BLaER1 (cell line): ENCODE results near the gene ANKRD18A.
"Not testable (repeated sequence)": the region's sequence is repeated elsewhere in the genome, so short reads cannot be mapped to it uniquely, and the experiment has no call there.

ENCODE experiments used
- H3K27ac ChIP-seq: shearing (Covaris generic); formaldehyde crosslinking; 2 replicates; pipeline ENCODE4 v1.8.1; 2022
- H3K27me3 ChIP-seq: shearing (Covaris generic); formaldehyde crosslinking; 2 replicates; pipeline ENCODE4 v1.8.1; 2022
- H3K36me3 ChIP-seq: shearing (Covaris generic); formaldehyde crosslinking; 2 replicates; pipeline ENCODE4 v1.8.1; 2022
- H3K4me1 ChIP-seq: shearing (Covaris generic); formaldehyde crosslinking; 2 replicates; pipeline ENCODE4 v1.8.1; 2022
- H3K4me2 ChIP-seq: shearing (Covaris generic); formaldehyde crosslinking; 2 replicates; pipeline ENCODE4 v1.8.1; 2022
- H3K4me3 ChIP-seq: shearing (Covaris generic); formaldehyde crosslinking; 2 replicates; pipeline ENCODE4 v1.8.1; 2022
- H3K9ac ChIP-seq: shearing (Covaris generic); formaldehyde crosslinking; 2 replicates; pipeline ENCODE4 v1.8.1; 2022
- H3K9me3 ChIP-seq: shearing (Covaris generic); formaldehyde crosslinking; 2 replicates; pipeline ENCODE4 v1.8.1; 2022
- H4K20me1 ChIP-seq: shearing (Covaris generic); formaldehyde crosslinking; 2 replicates; pipeline ENCODE4 v1.8.1; 2022
- Cebpa-rat ChIP-seq: shearing (Covaris generic); IDR thresholded peaks from 2 replicates; pipeline ENCODE4 v1.8.1; 2022

The ANKRD18A gene

GRCh38 chr9:38565178-38565577 lies 55.2 kb downstream of the ANKRD18A start:
- H3K4me3 ChIP-seq, H3K27ac ChIP-seq, H3K36me3 ChIP-seq, H3K9ac ChIP-seq, H3K9me3 ChIP-seq, H3K4me2 ChIP-seq, H3K4me1 ChIP-seq, H4K20me1 ChIP-seq, H3K27me3 ChIP-seq: not testable (repeated sequence)

DNA sequence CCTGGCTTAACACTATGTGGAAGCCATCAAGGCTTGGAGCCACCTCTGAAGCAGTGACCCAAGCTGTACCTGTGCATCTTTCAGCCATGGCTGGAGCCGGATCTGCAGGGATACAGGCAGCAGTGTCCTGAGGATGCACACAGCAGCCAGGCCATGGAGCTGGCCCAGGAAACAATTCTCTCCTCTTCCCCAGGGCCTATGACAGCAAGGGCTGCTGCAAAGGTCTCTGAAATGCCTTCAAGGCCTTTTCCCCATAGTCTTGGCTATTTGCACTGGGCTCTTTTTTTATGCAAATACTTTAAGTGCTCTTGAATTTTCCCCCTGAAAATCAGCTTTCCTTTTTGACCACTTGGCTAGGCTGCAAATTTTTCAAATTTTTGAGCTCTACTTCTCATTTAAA lies 56.5 kb downstream of the ANKRD18A start:
- not testable (repeated sequence) for H3K4me3 ChIP-seq, H3K27me3 ChIP-seq, H3K9me3 ChIP-seq, H3K9ac ChIP-seq, H3K4me2 ChIP-seq, H3K36me3 ChIP-seq, H3K27ac ChIP-seq, H4K20me1 ChIP-seq, H3K4me1 ChIP-seq

DNA sequence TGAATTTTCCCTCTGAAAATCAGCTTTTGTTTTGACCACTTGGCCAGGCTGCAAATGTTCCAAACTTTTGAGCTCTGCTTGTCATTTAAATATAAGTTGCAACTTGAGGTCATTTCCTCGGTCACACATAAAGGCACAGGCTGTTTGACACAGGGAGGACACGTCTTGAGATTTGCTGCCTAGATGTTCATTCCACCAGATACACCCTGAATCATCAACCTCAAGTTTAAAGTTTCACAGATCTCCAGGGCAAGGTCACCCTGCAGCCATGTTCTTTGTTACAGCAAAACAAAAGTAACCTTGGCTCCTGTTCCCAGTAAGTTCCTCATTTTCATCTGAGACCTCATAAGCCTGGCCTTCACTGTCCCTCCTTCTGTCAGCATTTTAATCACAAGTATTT lies 59.3 kb downstream of the ANKRD18A start:
- H3K27ac ChIP-seq, H4K20me1 ChIP-seq: not testable (repeated sequence)

GRCh38 chr9:38559172-38559571 lies 61.2 kb downstream of the ANKRD18A start:
- not testable (repeated sequence) for H3K4me2 ChIP-seq, H3K4me3 ChIP-seq, H3K27me3 ChIP-seq, H3K9me3 ChIP-seq, H3K9ac ChIP-seq, H3K27ac ChIP-seq, H4K20me1 ChIP-seq, H3K36me3 ChIP-seq, H3K4me1 ChIP-seq

More for the DNA sequence above, 59.3 kb downstream of the ANKRD18A start:
- not testable (repeated sequence) for H3K9ac ChIP-seq, H3K27me3 ChIP-seq, H3K4me2 ChIP-seq, H3K9me3 ChIP-seq, H3K4me3 ChIP-seq, H3K4me1 ChIP-seq, H3K36me3 ChIP-seq

DNA sequence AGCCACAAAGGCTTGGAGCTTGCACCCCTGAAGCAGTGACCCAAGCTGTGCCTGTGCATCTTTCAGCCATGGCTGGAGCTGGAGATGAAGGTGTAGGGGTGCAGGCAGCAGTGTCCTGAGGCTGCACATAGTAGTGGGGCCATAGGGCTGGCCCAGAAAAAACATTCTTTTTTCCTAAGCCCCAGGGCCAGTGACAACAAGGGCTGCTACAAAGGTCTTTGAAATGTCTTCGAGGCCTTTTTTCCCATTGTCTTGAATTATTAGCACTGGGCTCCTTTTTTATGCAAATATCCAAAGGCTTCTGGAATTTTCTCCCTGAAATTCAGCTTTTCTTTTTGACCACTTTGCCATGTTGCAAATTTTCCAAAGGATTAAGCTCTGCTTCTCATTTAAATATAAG lies 62.6 kb downstream of the ANKRD18A start:
- H3K4me3 ChIP-seq, H3K9ac ChIP-seq, H3K4me2 ChIP-seq, H4K20me1 ChIP-seq, H3K27me3 ChIP-seq, H3K9me3 ChIP-seq, H3K36me3 ChIP-seq, H3K27ac ChIP-seq, H3K4me1 ChIP-seq: not testable (repeated sequence)

GRCh38 chr9:38554966-38555365 lies 65.4 kb downstream of the ANKRD18A start:
- H3K4me2 ChIP-seq, H3K4me3 ChIP-seq, H3K4me1 ChIP-seq, H4K20me1 ChIP-seq, H3K27me3 ChIP-seq, H3K9me3 ChIP-seq, H3K27ac ChIP-seq, H3K36me3 ChIP-seq, H3K9ac ChIP-seq: not testable (repeated sequence)

- not testable (repeated sequence) for H3K36me3 ChIP-seq, H3K4me1 ChIP-seq, H3K9ac ChIP-seq, H3K27ac ChIP-seq, H4K20me1 ChIP-seq, H3K4me2 ChIP-seq, H3K9me3 ChIP-seq, H3K27me3 ChIP-seq, H3K4me3 ChIP-seq
These were observed 67.4 kb downstream of the ANKRD18A start for GRCh38 chr9:38553019-38553418.

DNA sequence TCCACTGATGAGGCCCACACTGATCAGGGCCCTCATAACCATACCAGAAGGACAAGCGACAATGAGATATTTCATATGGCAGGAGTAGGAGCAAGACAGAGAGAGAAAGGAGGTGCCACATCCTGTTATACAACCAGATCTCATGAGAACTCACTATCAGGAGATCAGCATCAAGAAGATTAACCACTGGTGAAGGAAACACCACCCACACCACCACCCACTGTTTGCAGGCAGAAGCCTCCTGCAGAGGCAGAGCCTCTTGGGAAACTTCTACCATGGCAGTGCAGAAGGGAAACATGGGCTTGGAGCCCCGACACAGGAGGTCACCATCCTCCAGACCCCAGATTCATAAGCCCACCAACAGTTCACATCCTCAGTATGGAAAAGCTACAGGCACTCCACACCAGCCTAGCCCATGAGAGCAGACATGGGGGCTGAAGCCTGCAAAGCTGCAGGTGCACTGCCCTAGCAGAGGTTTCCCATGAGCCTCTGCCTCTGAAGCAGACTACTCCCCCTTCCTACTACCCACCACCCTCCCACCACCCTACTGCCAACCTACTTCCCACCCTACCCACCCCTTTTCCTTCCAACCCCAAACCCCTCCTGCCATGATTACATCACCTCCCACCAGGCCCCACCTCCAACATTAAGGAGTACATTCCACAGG lies 73.8 kb downstream of the ANKRD18A start:
- H3K4me2 ChIP-seq, H3K9ac ChIP-seq, H3K4me1 ChIP-seq, H3K27me3 ChIP-seq, H3K9me3 ChIP-seq, H4K20me1 ChIP-seq, H3K27ac ChIP-seq, H3K4me3 ChIP-seq, H3K36me3 ChIP-seq: not testable (repeated sequence)

DNA sequence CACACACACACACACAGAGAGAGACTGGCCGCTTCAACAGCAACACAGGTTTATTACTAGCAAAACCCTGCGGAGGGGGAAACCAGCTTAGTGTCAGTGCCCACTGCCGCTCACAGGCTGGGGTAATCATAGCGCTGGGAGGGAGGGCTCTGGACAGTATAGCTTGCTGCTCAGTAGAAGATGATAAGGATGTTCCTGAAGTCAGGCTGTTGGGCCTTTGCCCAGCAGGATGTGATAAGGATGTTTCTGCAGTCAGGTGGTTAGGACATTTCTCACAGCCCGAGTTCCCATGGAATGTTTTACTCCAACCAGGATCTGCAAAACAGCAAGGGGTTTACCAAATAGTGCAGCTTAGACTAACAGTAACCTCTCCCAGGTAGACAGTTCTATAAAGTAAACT lies 79.9 kb downstream of the ANKRD18A start:
- not testable (repeated sequence) for H3K9me3 ChIP-seq, H3K4me1 ChIP-seq, H3K27ac ChIP-seq, H3K4me3 ChIP-seq, H3K27me3 ChIP-seq, H4K20me1 ChIP-seq, H3K4me2 ChIP-seq, H3K36me3 ChIP-seq, H3K9ac ChIP-seq

GRCh38 chr9:38529317-38529716 lies 91.1 kb downstream of the ANKRD18A start:
- no peaks in the 10 kb centered on the region for H3K27me3 ChIP-seq
- H3K4me2 ChIP-seq, result no peak overlapping the region
- no peak overlapping the region for H3K27ac ChIP-seq
- H4K20me1 ChIP-seq, result no peaks in the 10 kb centered on the region
- H3K4me1 ChIP-seq, result no peaks in the 10 kb centered on the region
- no peak overlapping the region for H3K9ac ChIP-seq
- no peak for TF ChIP-seq Cebpa-rat
- H3K36me3 ChIP-seq, result no peaks in the 10 kb centered on the region
- no peaks in the 10 kb centered on the region for H3K9me3 ChIP-seq
- H3K4me3 ChIP-seq, result no peak overlapping the region

DNA sequence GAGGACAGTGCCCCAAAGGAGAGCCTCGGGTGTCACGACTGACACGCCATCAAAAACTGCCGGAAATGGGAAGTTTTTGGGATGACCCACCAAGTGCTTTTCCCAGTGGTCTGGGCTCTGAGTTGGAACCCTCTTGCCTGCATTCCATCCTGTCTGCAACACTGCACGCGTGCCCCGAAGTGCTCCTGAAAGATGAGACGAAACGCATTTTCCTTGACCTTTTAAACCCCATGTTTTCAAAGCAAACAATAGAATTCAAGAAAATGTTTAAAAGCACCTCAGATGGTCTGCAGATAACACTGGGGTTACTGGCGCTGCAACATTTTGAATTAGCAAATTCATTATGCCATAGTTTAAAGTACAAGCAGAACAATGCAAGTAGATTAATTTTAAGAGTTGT lies 92.9 kb downstream of the ANKRD18A start:
- TF ChIP-seq Cebpa-rat, result no peak
- Histone ChIP-seq H3K4me3 (no peak overlapping the region), H3K9ac (no peak overlapping the region), H3K4me1 (no peaks in the 10 kb centered on the region), H3K27ac (no peak overlapping the region), H4K20me1 (no peaks in the 10 kb centered on the region), H3K27me3 (no peaks in the 10 kb centered on the region), H3K4me2 (no peak overlapping the region), H3K36me3 (no peaks in the 10 kb centered on the region), H3K9me3 (no peaks in the 10 kb centered on the region)

DNA sequence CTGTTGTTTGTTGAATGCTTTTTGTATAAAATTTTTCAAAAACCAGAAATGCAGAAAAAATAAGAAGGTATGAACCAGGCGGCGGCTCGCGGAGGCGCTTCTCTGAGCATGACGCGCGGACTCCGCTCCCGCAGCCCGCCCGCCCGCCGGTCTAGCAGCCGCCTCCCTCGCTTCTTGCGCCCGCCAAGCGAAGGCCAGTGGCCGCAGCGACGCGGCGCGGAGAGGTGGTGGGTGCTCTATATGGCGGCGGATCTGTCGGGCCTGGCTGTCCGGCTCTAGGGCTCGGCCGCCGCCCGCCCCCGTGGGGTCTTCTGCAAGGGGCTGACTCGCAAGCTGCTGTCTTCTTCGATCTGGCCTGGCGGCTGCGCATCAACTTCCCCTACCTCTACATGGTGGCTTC lies 93.8 kb downstream of the ANKRD18A start:
- no peaks in the 10 kb centered on the region for H3K36me3 ChIP-seq
- H3K4me3 ChIP-seq, result no peak overlapping the region
- H3K4me1 ChIP-seq, result no peaks in the 10 kb centered on the region
- no peak for TF ChIP-seq Cebpa-rat
- no peak overlapping the region for H3K9ac ChIP-seq
- H3K4me2 ChIP-seq, result no peak overlapping the region
- H4K20me1 ChIP-seq, result no peaks in the 10 kb centered on the region
- no peak overlapping the region for H3K27ac ChIP-seq
- H3K9me3 ChIP-seq, result no peaks in the 10 kb centered on the region
- no peaks in the 10 kb centered on the region for H3K27me3 ChIP-seq
